ENCODE data around the gene MBP.

Gene MBP

DNA sequence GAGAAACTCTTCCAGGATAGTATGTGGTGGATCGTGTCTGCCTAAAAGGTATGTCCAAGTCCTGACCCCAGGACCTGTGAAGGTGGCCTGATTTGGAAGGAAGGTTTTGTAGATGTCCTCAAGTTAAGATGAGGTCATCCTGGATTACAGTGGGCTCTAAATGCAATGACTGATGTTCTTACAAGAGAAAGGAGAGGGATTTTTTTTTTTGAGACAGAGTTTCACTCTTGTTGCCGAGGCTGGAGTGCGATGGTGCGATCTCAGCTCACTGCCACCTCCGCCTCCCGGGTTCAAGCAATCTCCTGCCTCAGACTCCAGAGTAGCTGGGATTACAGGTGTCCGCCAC is 19.9 kb downstream of the MBP start:
- DNase-seq: no peak

DNA sequence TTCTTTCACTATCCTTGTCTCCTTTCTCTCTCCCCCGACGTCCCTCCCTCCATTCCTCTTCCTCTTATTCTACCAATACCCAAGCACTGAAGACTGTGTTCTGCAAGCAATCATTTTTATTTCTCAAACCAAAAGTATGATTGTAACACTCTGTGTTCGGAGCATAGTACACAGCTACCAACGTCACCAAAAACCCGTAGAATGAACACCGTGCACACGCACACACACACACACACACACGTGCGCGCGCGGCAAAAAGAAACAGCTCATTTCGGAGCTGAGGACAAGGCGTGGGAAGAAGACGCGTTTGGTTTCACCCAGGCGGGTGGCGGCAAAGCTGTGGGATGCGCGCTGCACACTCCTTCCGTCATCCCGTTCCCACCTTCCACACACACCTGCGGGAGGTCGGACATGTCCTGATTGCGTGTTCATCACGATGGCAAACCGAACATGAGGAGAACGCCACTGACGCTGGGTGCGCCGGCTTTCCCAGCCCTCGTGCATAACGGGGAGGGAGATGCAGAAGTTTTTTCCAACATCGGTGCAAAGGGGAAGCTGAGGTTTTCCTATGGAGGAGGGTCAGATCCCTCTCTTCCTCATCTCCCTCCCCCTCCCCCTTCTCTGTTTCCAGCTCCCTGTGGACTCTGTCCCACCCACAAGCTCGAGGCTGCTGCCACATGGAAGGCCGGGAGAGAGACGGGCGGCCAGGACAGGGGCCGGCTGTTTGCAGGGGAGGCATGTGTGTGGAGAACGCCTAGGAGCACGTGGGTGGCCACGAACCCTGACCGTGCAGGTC is 20.4 kb downstream of the MBP start:
- no peak for DNase-seq

GRCh38 chr18:77111449-77111848 is 21.1 kb downstream of the MBP start:
- DNase-seq: no peak

GRCh38 chr18:77110936-77111335 is 21.6 kb downstream of the MBP start:
- no peak for DNase-seq

DNA sequence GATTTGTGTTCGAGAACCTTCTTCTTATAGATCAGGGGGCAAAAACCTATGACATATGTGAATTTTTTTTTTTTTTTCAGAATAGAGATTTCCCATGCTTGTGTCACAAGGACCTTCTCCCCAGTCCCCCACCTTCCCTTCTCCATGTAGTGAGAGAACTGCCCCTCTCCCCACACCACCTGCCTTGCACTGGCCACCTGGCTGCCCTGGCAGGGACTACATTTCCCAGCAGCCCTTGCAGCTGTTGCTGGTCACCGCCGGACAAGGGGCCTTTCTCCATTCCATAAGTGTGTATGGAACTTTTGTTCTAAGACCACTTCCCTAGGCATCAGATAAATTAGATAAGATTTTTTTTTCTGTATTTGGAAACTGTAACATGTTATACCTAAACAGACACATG is 22.2 kb downstream of the MBP start:
- no peak for DNase-seq

DNA sequence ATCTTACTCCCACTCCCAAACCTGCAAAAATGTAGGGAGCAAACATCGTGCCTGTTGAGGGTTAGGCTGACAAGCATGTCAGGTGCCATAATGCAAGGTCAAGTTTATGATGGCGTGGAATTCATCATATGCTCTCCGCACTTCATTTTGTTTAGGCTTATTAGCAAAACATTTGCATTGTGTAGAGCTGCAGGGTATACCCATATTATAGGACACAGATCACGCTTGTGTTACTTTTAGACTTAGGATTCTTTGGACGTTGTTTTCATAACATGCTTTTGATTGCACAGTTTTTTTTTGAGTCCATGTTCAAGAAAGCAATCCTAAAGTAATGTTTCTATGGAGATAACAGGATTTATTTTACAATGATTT is 22.9 kb downstream of the MBP start:
- no peak for DNase-seq

DNA sequence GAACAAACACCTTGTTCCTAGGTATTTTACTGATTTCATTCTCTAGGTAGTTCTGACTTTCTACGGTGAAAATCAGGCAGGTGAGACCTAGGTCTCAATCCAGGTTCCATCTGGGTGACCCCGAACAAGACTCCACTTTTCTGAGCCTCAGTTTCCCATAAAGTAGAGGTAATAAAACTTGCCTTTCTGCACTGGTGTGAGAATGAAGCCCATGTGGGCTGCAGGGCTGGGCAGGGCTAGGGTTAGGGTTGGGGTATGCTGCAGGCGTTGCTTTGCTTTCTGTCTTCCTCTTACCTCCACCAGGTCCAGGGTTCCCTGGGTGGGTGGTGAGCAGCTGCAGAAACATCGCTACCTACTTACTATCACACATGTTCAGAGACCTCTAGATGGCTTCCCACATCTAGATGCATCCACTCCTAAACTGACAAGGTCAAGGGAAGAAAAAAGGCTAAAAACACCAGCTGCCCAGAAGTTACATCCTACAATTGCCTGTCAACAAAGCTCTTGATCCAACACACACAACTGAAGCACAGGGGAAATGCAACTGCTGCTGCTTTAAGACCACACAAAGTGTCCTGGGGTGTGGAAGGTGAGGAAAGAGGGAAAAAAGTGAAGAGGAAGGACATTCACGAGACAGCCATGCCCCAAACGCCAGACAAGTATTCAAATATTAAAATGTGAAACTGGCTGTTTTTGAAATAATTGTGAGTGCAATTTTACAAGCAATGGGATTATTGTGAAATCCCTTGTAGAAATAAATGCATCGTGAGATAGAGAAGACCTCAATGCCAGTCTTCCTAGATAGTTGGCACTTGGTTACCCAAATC is 23.5 kb downstream of the MBP start:
- no peak for DNase-seq

GRCh38 chr18:77108001-77108692 is 24.4 kb downstream of the MBP start:
- peak; percentile 79 for DNase-seq

DNA sequence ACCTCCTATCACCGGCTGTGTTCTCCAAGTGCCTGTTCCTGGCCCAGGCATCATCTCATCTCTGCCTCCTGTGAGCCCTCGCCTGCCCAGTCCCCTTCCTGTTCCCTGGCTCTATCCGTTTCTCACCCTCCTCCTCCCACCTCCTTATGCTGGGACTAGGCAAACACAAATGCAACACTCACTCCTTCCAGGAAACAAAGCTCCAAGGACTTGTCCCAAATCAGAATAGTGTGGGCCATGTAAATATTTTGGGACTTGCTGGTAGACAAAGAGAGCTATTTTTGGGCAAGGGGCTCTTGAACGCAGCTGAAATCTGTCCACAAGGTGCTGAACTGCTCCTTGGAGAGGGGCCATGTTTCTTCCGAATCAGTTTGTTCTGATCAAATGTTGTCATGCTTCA is 25.3 kb downstream of the MBP start:
- DNase-seq: no peak

DNA sequence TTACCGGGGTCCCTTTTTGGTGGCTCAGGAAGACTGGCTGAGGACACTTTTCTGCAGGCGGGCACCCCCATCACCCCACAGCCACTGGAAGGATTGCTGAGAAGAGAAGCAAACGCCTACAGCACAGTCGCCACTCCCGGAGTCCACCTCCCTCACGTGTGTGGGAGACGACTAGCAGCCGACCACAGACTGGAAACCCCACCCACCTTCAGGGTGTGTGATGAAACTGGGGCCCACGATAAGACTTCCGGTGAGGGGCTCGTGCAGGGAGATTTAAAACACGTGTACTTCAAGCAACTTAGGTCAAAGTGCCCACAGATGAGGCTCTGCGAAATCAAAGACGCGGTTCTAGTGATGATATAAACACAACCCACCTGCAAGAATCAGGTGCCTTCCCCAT is 26.3 kb downstream of the MBP start:
- peak; percentile 85 for DNase-seq

GRCh38 chr18:77105680-77106079 is 26.9 kb downstream of the MBP start:
- DNase-seq: no peak

DNA sequence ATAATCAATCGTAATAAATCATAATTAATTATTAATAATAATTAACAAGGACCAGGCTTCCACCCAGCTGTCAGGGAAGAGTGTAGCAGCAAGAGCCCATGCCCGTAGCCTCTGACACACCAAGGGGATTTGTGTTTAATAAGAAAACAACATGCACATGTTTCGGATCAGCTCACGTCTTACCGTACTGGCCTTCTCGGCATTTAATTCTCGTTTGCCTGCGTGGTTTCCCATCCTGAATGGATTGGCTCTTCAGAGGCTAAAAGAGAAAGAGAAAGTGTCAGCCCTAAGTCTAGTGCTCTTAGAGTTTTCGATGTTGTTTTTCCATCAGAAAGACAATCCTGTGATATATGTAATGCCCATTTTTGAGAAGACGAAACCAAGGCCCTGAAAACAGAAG is 27.6 kb downstream of the MBP start:
- DNase-seq: peak; percentile 61

DNA sequence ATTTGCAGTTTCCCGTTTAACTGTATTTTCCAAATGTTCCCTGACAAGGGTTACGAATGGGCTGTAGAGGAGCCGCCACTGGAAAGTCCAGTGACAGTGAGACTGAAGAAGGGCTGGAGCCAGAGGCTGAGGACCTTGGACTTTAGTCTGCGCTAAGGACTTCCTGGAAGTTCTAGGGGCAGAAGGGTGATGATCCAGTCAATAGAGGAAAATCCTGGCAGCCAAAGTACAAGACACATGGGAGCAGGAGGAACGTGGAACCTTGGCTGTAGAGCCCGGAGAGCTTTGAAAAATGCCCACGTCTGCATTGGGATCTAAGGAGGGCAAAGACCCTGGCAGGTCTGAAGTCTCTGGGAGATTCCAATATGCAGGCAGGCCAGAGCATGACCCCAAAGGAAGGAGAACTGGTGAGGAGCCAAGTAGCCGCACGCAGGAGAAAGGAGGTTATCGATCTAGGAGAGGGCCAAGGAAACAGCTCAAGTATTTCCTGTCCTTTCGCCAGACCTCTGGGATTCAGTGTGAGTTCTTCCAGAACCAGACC is 28.5 kb downstream of the MBP start:
- no peak for DNase-seq

GRCh38 chr18:77103187-77103850 is 29.3 kb downstream of the MBP start:
- no peak for DNase-seq

- DNase-seq: peak; percentile 85
Measured at GRCh38 chr18:77102259-77103040, 30.1 kb downstream of the MBP start.

DNA sequence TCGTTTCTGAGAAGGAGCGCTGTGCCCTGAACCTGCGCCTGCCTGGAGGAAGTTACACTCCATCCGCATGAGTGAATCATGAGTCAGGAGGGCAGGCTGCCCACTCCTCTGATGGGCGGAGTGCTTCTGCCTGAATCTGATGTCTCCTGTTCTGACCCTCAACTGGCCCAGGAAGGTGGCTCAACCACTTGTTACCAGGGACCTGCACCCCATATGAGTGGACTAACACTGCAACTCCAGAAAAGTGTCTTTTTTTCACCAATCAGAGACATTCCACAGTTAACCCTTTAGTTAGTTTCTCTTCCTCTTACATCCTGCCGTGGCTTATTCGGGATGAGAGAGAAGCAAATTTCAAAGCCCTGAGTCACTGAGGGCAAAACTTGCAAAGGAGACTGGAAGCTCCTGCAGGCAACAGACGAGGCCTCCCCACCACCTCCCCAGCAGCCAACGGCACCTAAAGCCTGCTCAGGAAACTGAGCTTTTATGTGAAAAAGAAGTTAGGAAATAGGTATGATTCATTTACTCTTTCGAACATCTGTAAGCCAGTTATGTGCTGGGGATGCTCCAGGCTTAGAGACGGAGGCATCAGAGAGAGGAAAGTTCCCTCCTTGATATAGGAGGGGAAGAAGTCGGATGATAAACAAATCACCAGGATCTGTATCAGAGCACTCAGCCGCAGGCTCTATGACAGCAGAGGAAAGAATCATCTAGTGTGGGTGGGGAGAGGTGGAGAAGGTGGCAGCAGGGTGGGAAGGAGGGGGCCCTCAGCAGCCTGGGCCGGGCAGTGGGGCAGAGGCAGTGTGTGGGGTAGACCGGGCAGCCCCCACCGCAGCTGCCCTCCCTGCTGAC is 30.9 kb downstream of the MBP start:
- peak; percentile 80 for DNase-seq

DNA sequence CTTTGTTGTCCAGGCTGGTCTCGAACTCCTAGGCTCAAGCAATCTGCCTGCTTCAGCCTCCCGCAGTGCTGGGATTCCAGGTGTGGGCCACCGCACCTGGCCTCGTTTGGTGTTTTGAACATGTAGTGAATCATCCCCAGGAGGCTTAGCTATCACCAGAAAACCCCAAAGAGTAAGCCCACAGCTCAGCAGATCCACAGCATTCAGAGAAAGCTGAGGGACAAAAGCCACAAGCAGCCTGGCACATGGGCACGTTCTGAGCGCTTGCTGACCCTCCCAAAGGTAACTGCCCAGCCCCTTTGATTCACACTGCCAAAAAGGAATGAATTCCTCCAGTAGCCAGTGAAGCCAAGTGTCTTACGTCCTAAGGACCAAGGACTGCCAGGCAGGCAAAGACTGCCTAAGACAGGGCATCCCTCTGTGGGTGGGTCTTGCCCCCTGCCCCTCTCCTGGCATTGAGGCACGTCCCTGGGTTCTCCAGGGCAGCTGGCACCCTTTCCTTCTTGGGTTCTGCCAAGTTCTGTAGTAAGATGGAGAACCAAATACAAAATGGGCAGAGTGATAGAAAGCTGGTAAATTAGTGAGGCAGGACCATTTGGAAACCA is 31.7 kb downstream of the MBP start:
- DNase-seq: peak; percentile 51

- peak; percentile 43 for DNase-seq
Measured at GRCh38 chr18:77099485-77100370, 32.9 kb downstream of the MBP start.

- DNase-seq: no peak
Measured at GRCh38 chr18:77098538-77099174, 33.9 kb downstream of the MBP start.
